HG02571 (cell line): ENCODE results near the gene KCNQ1.

Experiments
- ATAC-seq: cut with Tn5 transposase; IDR thresholded peaks from one replicate; pipeline ENCODE4 v1.9.1; 2021; ENCODE audit warnings: mild to moderate bottlenecking, moderate library complexity; ENCODE audit not compliant: unreplicated experiment

Gene KCNQ1

GRCh38 chr11:2442589-2442988 is 2.2 kb upstream of the KCNQ1 start:
- ATAC-seq, result no peak

GRCh38 chr11:2443406-2443805 is 1.4 kb upstream of the KCNQ1 start:
- no peak for ATAC-seq

- no peak for ATAC-seq
These were observed 657 bp upstream of the KCNQ1 start, which contains the start of gene TRPM5 for GRCh38 chr11:2443881-2444820. Gene TRPM5, minus strand, starts transcription at chr11:2444514. Its CDS starts 21,478 bp downstream, at chr11:2423036.

DNA sequence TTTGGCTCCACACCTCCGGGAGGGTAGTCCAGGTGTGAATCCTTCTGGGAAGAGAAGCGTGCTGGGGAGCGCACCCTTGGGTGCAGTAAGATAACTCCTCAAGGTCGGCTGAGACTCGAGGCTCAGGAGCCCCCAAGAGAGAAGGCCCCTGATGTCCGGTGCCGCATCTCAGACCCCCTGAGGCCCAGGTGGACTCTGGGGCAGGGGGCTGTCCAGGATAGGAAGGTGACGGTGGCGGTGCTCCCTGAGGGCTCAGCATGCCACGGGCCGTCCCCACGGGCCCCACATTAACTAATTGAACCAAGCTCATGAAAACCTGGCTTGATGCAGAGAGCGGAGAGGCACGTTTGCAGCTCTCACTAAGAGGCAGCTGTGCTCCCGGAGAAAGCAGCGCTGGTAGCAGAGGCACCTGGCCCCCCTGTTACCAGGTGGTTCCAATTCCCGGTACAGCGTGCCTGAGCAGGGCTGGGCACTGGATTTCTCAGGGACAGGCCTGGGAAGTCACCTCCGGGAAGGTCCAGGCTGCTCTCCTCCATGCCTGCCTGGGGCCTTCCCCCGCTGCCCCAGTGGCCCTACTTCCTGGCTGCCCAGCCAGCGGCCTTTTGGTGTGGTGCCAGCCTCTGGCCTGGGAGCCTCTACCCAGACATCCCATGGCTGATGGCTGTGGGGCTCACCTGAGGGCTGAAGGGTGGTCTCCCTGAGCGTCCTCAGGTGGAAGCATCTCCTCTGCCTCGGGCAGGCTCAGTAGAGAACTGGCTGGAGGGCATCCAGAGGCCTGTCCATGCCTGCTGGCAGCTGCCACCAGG is 1.1 kb downstream of the KCNQ1 start:
- no peak for ATAC-seq

DNA sequence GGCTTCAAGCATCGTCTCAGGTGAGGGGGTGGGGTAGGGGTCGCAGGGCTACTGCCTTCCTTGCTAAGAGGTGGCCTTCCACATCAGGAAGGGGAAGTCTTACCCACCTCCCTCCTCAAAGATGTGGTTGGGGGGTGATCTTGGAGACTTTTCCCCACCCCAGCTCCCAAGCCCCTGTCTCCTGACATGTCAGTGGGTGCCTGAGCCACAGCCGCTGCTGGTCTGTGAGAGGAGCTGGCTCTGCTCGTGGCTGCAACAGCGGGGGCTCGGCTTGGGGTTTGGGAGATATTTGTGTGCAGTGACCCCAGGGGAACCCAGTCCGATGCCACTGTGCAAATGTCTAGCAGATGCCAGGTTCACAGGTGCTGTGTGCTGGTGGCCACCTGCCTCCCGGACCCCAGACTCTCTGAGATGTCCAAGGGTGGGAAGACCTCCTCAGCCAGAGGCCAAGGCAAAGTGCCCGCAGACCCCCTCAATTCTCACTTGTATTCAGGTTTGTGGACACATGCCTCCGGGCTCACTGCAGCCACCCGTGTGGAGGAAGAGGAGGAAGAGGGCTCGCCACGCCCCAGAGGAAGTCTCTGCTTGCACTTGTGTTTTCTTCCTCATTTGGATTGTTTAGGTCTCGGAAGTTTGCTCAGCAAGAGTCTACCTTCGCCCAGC is 1.9 kb downstream of the KCNQ1 start:
- no peak for ATAC-seq

- ATAC-seq, result no peak
These were observed 2.6 kb downstream of the KCNQ1 start for GRCh38 chr11:2447253-2447950.

DNA sequence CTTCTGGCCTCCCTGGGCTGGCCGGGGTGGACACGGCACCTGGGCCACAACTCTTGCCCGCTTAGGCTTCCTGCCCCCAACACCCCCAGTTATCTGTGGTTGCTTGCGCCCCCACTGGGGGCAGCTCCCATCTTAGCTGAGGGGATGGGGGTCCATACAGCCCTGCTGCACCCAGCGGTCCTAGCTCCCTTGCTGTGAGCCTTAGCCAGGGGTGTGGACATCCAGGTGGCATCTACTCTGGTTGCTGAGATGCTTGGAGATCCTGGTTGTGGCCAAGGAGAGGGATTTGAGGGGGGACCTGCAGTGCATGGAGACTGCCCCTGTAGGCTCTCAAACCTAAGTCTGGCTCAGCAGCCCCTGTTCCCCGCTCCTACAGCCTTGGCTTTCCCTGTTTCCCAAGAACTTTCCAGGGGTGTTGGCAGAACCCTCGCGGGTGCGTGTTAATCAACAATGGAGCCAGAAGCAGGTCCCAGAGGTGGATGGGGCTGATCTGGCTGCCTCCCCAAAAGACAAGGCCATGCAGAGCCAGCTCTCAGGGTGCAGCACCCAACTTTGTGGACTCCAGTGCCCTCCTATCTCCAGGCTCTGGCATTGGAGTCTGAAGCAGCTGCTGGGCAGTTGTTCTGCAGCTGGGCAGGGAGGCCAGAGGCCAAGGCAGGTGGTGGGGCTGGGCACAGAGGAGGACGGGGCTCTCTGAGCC is 3.3 kb downstream of the KCNQ1 start:
- no peak for ATAC-seq

DNA sequence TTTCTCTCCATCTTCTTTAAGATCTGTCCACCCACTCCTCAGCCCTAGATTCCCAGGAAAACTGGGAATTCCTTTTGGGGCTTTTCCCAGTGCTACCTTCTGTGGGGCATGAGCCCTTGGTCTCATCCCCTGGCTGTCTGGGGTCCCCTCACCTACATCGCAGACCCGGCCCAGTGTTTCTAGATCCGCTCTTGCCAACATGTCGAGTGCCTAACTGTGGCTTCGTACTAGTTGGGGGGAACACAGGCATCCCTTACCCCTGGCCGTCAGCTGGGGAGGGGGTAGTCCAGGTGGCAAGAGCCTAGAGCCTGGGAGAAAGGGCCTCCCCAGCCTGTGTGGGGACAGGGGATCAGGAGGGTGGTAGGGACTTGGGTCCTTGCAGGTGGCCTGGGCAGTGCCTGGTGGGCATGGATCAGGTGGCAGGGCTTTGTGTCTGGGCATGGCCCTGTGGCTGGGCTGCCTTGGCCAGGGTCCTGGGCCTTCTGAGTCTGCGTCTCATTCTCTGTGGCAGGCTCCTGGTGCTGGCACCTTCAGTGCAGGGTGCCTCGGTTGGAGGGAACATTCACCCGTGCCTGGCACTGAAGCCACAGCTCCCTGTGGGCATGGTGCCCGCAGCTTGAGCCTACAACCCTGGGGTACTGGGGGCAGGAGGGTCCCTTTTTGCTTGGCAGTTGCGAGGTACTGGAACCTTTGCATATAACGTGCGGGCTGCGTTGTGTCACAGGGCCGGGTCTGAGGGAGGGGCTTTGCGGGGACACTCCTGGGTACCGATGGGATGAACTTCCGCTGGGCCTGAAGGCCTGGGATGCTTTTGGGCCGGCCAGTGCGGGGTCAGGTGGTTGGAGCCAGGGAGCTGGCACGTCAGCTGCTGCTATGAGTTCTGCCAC is 4.1 kb downstream of the KCNQ1 start:
- no peak for ATAC-seq

GRCh38 chr11:2449548-2450320 is 4.9 kb downstream of the KCNQ1 start:
- ATAC-seq, result no peak

- no peak for ATAC-seq
These were observed 5.7 kb downstream of the KCNQ1 start for GRCh38 chr11:2450321-2451041.

- no peak for ATAC-seq
These were observed 6.5 kb downstream of the KCNQ1 start for GRCh38 chr11:2451336-2451735.

DNA sequence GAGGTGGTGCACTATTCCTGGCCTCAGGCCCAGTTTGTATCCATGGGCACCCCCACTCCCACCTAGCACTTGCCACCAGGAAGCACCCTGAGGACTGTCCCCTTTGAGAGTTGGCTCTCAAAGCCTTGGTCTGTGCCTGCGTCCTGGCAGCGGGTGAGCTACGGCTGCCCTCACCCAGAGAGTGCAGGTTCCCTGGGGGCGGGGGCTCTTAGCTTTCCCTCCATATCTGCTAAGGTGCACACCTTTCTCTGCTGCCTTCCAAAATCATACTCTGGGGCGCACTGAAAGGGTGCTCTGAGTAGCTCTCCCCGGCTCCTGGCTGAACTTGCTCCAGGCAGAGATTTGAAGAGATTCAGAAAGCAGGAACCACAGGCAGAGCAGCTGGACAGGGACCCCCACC is 7.1 kb downstream of the KCNQ1 start:
- no peak for ATAC-seq

GRCh38 chr11:2452321-2453012 is 7.7 kb downstream of the KCNQ1 start:
- ATAC-seq, result no peak

DNA sequence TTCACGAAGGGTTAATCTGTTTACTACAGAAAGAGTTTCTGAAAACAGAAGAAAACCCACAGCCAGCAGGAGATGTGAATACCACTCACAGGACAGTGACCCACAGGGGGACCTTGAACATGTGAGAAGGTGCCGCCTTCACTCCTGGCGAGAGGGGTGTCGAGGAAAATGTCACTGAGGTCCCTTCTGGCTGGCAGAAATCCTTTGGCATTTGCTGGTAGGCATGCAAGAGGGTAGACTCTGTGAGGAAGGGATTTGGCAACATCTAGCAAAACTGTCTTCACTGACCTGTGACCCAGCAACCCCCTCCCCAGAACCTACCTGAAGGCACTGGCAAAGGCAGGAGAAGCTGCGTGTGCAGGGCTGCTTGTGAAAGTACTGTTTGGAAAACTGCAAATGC is 8.6 kb downstream of the KCNQ1 start:
- no peak for ATAC-seq

GRCh38 chr11:2458321-2458720 is 13.5 kb downstream of the KCNQ1 start:
- no peak for ATAC-seq

GRCh38 chr11:2459016-2459725 is 14.4 kb downstream of the KCNQ1 start:
- no peak for ATAC-seq
